Stimulated activated memory B cell treated with anti-CD40 and anti-IgM and Interleukin-4, amounts not matched to agents 10 μg/mL and 1 μg/mL and 100 μg/mL, for 72 hours (primary cell): ENCODE results near the gene MFSD12.

Experiments
- ATAC-seq: fragments of 150-1000 bp; cut with Tn5 transposase; 2 replicates; pipeline ENCODE4 v1.10.0; 2021
- H3K27ac Mint-ChIP-seq: one replicate; pipeline ENCODE4 v1.8.0; 2022; ENCODE audit warnings: mild to moderate bottlenecking, mixed read lengths
- H3K27me3 Mint-ChIP-seq: one replicate; pipeline ENCODE4 v1.8.0; 2022; ENCODE audit warnings: mixed read lengths
- H3K36me3 Mint-ChIP-seq: one replicate; pipeline ENCODE4 v1.8.0; 2022; ENCODE audit warnings: mixed read lengths
- H3K4me1 Mint-ChIP-seq: one replicate; pipeline ENCODE4 v1.8.0; 2022; ENCODE audit warnings: mixed read lengths
- H3K4me3 Mint-ChIP-seq: one replicate; pipeline ENCODE4 v1.8.0; 2022; ENCODE audit warnings: mild to moderate bottlenecking, moderate library complexity, mixed read lengths
- H3K9me3 Mint-ChIP-seq: one replicate; pipeline ENCODE4 v1.8.0; 2022; ENCODE audit warnings: mixed read lengths

MFSD12 gene

GRCh38 chr19:3505598-3506383, 51.6 kb downstream of the MFSD12 start, which contains the start of gene FZR1:
FZR1 (plus strand) TSS chr19:3506311; CDS start chr19:3522990, 16,679 bp downstream.
- Mint-ChIP-seq H3K4me1 (peaks cover 48% of the 10 kb centered on the region), H3K4me3 (peak within 1 kb of the TSS; percentile 95), H3K27ac (peak within 1 kb of the TSS; percentile 82), H3K9me3 (no peaks in the 10 kb centered on the region), H3K36me3 (peaks cover 14% of the 10 kb centered on the region), H3K27me3 (no peaks in the 10 kb centered on the region)
- peak; percentile 97 for ATAC-seq

DNA sequence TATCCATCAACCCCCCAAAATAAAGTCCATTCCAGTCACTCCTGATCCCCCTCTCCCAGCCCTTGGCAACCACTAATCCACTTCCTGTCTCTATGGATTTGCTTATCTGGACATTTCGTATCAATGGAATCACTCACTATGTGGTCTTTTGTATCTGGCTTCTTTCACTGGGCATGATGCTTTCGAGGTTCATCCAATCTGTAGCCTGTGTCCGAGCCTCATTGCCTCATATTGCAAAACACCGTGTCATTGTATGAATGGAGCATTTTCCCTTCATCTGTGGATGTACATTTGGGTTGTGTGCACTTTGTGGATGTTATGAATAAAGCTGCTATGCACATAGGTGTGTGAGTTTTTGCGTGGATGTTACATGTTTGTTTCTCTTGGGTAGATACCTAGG, 52.7 kb downstream of the MFSD12 start:
- no peak for ATAC-seq
- Mint-ChIP-seq H3K27me3 (no peaks in the 10 kb centered on the region), H3K27ac (peak overlapping the region; percentile 82), H3K4me1 (peaks cover 44% of the 10 kb centered on the region), H3K9me3 (no peaks in the 10 kb centered on the region), H3K4me3 (peak overlapping the region; percentile 85), H3K36me3 (peaks cover 9% of the 10 kb centered on the region)

- Mint-ChIP-seq H3K27me3 (no peaks in the 10 kb centered on the region), H3K27ac (peak overlapping the region; percentile 82), H3K4me1 (peaks cover 41% of the 10 kb centered on the region), H3K9me3 (no peaks in the 10 kb centered on the region), H3K4me3 (no peak overlapping the region), H3K36me3 (no peaks in the 10 kb centered on the region)
- ATAC-seq = no peak
Observed at GRCh38 chr19:3503036-3503572, 54.3 kb downstream of the MFSD12 start.

DNA sequence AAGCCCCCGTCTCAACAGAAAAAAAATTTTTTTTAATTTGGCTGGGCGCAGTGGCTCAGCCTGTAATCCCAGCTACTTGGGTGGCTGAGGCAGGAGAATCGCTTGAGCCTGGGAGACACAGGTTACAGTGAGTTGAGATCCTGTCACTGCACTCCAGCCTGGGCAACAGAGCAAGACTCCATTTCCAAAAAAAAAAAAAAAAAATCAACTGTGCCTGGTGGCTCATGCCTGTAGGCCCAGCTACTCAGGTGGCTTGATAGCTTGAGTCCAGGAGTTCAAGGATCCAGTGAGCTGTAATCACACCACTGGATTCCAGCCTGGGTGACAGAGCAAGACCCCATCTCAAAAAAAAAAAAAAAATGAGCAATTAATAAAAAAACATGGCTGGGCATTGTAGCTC, 55.6 kb downstream of the MFSD12 start:
- ATAC-seq = no peak
- no peak overlapping the region for H3K4me3 Mint-ChIP-seq
- no peaks in the 10 kb centered on the region for H3K27me3 Mint-ChIP-seq
- no peaks in the 10 kb centered on the region for H3K9me3 Mint-ChIP-seq
- H3K36me3 Mint-ChIP-seq = peaks cover 6% of the 10 kb centered on the region
- H3K4me1 Mint-ChIP-seq = peaks cover 37% of the 10 kb centered on the region
- no peak overlapping the region for H3K27ac Mint-ChIP-seq

DNA sequence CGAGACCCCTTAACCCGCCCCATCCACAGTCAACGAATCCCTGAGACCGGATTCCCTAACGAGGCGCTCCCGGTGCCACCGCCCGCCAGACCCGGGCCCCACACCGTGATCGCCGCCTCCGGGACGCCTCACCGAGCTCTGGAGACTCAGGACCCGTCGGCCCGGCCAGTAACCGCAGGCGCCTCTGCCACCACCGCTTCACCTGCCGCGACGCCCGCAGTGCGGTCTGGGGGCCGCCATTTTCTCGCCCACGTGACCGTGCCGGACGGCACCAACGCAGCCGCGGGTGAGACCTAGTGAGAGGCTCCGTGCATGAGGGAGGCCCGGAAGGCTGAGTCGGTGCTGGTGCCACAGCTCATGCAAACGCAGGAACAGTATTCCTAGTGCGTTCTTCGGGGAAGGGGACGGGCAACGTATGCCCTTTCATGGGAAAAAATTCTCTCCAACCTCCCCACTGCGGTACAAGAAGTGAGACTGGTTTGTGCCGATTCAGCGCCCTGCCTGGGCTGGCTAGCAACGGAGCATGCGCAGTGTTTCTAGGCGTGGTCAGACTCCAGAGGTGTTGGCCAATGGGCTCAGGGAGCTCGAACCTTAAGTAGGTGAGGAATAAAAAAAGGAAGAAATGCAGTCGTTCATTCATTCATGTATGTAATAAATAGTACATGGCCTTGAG, 56.8 kb downstream of the MFSD12 start, which contains the start of gene DOHH:
Gene DOHH, minus strand, starts transcription at position 246 of the 673 bp plus-strand sequence. CDS start 3,860 bp downstream, outside the sequence.
- no peaks in the 10 kb centered on the region for H3K9me3 Mint-ChIP-seq
- peak; percentile 94 for ATAC-seq

DNA sequence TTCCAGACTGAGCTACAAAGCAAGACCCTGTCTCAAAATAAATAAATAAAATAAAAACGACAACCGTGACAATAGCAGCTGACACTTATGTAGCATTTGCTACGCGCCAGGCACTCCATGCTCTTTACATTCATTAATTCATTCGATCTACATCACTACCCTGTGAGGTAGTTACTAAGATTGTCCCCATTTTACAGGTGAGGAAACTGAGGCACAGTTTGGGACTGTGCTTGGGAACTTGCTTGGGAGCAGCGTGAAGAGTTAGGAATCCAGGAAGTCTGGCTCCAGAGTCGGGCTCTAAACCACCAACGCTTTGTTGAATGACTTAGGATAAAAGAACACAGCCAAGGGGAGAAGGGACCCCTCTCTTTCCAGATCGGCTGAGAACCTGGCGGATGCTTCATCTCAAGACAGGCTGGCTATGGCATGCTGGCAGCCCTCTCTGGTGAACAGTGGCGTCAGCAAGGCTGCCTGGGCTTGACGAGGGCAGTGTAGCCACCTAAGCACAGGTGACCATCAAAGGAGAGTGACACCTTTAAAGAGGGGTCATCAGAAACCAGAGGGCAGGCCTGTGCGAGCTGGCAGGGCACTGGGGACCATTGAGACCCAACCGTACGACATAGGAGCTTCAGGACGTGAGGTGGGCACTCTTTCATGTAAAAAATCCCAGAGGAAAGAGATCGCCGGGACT, 57.5 kb downstream of the MFSD12 start:
- peaks cover 23% of the 10 kb centered on the region for H3K36me3 Mint-ChIP-seq
- H3K4me1 Mint-ChIP-seq = peaks cover 34% of the 10 kb centered on the region
- no peaks in the 10 kb centered on the region for H3K9me3 Mint-ChIP-seq
- H3K4me3 Mint-ChIP-seq = peak overlapping the region; percentile 89
- peak overlapping the region; percentile 97 for H3K27ac Mint-ChIP-seq
- H3K27me3 Mint-ChIP-seq = no peaks in the 10 kb centered on the region
- peak; percentile 25 for ATAC-seq

More for the DNA sequence above, 56.8 kb downstream of the MFSD12 start, which contains the start of gene DOHH:
- Mint-ChIP-seq H3K27ac (peak within 1 kb of the TSS; percentile 97), H3K36me3 (peaks cover 16% of the 10 kb centered on the region), H3K4me1 (peaks cover 35% of the 10 kb centered on the region), H3K27me3 (no peaks in the 10 kb centered on the region), H3K4me3 (peak within 1 kb of the TSS; percentile 89)

DNA sequence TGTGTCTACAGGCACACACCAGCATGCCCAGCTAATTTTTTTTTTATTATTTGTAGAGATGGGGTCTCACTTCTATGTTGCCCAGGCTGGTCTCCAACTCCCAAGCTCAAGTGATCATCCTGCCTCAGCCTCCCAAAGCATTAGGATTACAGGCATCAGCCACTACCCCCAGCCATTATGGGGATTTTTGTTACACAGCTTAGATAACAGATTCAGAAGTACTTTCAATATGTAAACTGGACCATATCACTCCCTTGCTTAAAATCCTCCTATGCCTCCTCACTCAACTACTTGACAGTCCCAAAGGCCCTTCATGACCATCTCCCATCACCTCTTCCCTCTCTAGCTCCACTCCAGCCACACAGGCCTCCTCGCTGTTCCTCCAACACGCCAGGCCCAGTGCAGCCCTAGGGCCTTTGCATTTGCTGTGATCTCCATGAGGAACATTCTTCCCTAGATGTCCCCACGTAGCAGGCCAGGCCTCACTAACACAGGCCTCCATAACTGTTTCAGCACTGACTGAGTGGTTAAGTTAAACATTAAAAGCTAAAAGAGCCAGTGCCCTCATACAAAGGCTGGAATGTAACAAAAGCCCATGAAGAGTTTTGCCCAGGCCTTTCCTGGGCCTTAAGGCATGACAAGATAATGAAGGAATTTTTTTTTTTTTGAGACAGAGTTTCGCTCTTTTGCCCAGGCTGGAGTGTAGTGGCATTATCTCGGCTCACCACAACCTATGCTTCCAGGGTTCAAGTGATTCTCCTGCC, 59.4 kb downstream of the MFSD12 start:
- ATAC-seq = no peak
- Mint-ChIP-seq H3K27ac (no peak overlapping the region), H3K36me3 (peaks cover 35% of the 10 kb centered on the region), H3K27me3 (no peaks in the 10 kb centered on the region), H3K4me1 (peaks cover 29% of the 10 kb centered on the region), H3K4me3 (no peak overlapping the region), H3K9me3 (no peaks in the 10 kb centered on the region)

DNA sequence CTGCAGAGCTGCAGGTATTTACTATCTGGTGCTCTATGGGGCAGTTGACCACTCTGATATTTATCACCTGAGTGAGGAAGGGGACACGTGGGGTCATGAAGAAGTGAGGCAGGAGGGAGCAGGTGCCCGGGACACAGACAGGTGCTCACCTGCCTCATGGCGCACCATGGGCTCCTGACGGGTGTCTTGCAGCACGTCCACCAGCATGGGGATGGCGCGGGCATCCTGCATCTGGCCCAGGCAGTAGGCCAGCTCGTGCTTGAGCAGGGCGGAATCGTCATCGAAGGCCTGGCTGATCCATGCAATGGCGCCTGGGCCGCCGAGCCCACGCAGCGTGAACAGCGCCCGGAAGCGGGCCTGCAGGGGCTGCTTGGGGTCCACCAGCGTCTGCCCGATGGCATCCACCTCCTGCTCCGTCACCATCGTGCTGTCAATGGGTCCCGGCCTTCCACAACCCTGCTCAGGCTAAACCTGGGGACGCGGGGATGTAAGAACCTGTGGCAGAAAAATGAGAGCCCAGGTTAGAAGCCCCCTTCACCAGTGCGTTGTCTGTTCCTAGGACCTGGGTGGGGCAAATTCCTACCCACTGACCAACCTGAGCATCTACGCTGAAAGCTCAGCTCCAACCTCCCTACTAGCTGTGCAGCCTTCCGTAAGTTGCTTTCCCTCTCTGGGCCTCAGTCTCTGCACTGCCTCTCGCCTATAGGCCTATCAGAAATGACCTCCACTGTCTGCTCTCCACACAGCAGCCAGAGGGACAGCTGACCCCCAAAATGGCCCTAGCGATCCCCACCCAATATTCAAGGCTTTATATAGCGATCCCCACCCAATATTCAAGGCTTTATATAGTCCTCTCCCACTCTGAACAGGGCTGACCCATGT, 60.8 kb downstream of the MFSD12 start:
- ATAC-seq = no peak
- H3K36me3 Mint-ChIP-seq = peaks cover 42% of the 10 kb centered on the region
- no peak overlapping the region for H3K4me3 Mint-ChIP-seq
- no peaks in the 10 kb centered on the region for H3K9me3 Mint-ChIP-seq
- H3K27me3 Mint-ChIP-seq = no peaks in the 10 kb centered on the region
- peaks cover 29% of the 10 kb centered on the region for H3K4me1 Mint-ChIP-seq
- no peak overlapping the region for H3K27ac Mint-ChIP-seq

DNA sequence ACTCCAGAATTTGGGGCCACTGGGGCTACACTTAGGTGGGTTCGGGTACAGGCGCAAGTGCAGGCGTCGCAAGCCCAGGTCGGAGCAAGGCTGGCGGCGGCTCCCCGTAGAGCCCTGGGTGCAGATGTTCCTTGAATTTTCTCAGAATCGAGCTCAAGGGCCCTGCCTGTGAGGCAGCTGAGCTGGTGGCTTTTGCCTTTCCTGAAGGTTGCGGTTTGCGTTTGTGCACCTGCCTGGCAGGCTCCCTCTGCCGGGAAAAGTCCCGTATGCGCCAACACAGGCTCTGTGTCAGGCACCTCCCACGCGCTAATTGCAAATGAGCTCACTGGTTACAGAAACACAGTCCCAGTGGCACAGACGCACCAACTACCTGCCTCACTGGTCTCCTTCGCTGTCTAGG, 62.8 kb downstream of the MFSD12 start:
- H3K36me3 Mint-ChIP-seq = peaks cover 51% of the 10 kb centered on the region
- ATAC-seq = no peak
- H3K4me1 Mint-ChIP-seq = peaks cover 17% of the 10 kb centered on the region
- H3K9me3 Mint-ChIP-seq = no peaks in the 10 kb centered on the region
- H3K4me3 Mint-ChIP-seq = no peak overlapping the region
- no peak overlapping the region for H3K27ac Mint-ChIP-seq
- H3K27me3 Mint-ChIP-seq = no peaks in the 10 kb centered on the region
